OCI-LY7 (cell line): Measurements from ENCODE around the gene ITGB7. TPM values are rescaled to one million over a fixed set of nuclear protein-coding genes. Genes with fewer than 3 reads are reported as not detected.
"Not testable (repeated sequence)": the region's sequence is repeated elsewhere in the genome, so short reads cannot be mapped to it uniquely, and the experiment has no call there.

Experiments used
- BruUV-seq: library from RNA; stranded (reverse); fragments of 400-500 nt; replicated peaks from 2 replicates; lab custom pipeline; 2021; lab: Mats Ljungman, UMichigan
- CTCF ChIA-PET: fragments of 300-600 bp; sonication (Branson Sonifier 250); formaldehyde crosslinking; loops from one replicate; lab custom pipeline; 2022; ENCODE audit warnings: antibody characterized with exemption; ENCODE audit not compliant: unreplicated experiment; lab: Charles Lee
- POLR2A ChIA-PET: fragments of 300-600 bp; sonication (Branson Sonifier 250); formaldehyde crosslinking; loops from one replicate; lab custom pipeline; 2022; ENCODE audit warnings: antibody characterized with exemption; lab: Charles Lee
- DNase-seq: peaks from one replicate; pipeline ENCODE4 v3.0.0-alpha.2; 2015; ENCODE audit warnings: low spot score
- H2AFZ ChIP-seq: fragments of 200-600 bp; sonication (generic), shearing (Covaris generic); 2 replicates; pipeline ENCODE4 v1.6.1; 2014; ENCODE audit warnings: mild to moderate bottlenecking, antibody characterized with exemption, low read length, moderate library complexity
- H3K27ac ChIP-seq: fragments of 200-600 bp; sonication (generic); 2 replicates; pipeline ENCODE4 v1.5.1; 2014; ENCODE audit warnings: mixed run types, low read depth, mild to moderate bottlenecking, moderate library complexity, low read length, inconsistent platforms; ENCODE audit not compliant: poor library complexity, severe bottlenecking
- H3K36me3 ChIP-seq: fragments of 200-600 bp; sonication (generic); 2 replicates; pipeline ENCODE4 v1.6.1; 2014; ENCODE audit warnings: mild to moderate bottlenecking, antibody characterized with exemption, low read length, moderate library complexity, mixed read lengths; ENCODE audit not compliant: insufficient read depth
- H3K4me1 ChIP-seq: fragments of 200-600 bp; sonication (generic); 2 replicates; pipeline ENCODE4 v1.5.1; 2014; ENCODE audit warnings: mild to moderate bottlenecking, low read length; ENCODE audit not compliant: insufficient read depth, poor library complexity, severe bottlenecking
- H3K4me2 ChIP-seq: fragments of 200-600 bp; sonication (generic); 2 replicates; pipeline ENCODE4 v1.6.1; 2014; ENCODE audit warnings: mild to moderate bottlenecking, low read length
- H3K4me3 ChIP-seq: fragments of 200-600 bp; sonication (generic); 2 replicates; pipeline ENCODE4 v1.5.1; 2014; ENCODE audit warnings: mild to moderate bottlenecking, low read depth, low read length; ENCODE audit not compliant: poor library complexity, severe bottlenecking
- H3K79me2 ChIP-seq: fragments of 200-600 bp; sonication (generic); 2 replicates; pipeline ENCODE4 v1.6.1; 2016; ENCODE audit warnings: low read depth, mild to moderate bottlenecking, low read length, moderate library complexity, mixed read lengths; ENCODE audit not compliant: insufficient read depth
- H3K9me2 ChIP-seq: fragments of 200-600 bp; sonication (generic); 2 replicates; pipeline ENCODE4 v1.6.1; 2016; ENCODE audit warnings: mild to moderate bottlenecking, low read length, mixed read lengths; ENCODE audit not compliant: insufficient read depth
- H3K9me3 ChIP-seq: fragments of 200-600 bp; sonication (generic); 2 replicates; pipeline ENCODE4 v1.6.1; 2014; ENCODE audit warnings: mild to moderate bottlenecking, mixed run types, low read length, mixed read lengths
- H4K20me1 ChIP-seq: fragments of 200-600 bp; sonication (generic); 2 replicates; pipeline ENCODE4 v1.6.1; 2014; ENCODE audit warnings: mild to moderate bottlenecking, antibody characterized with exemption, low read length, moderate library complexity, mixed read lengths; ENCODE audit not compliant: insufficient read depth
- CTCF ChIP-seq: fragments of 200-600 bp; sonication (generic); conservative IDR thresholded peaks from 2 replicates; pipeline ENCODE4 v1.5.1; 2014; ENCODE audit warnings: mild to moderate bottlenecking, antibody characterized with exemption, low read length, moderate library complexity, mixed read lengths
- EZH2phosphoT487 ChIP-seq: fragments of 200-600 bp; sonication (generic); IDR thresholded peaks from 2 replicates; pipeline ENCODE4 v1.6.1; 2018; ENCODE audit warnings: low read depth, borderline replicate concordance, mild to moderate bottlenecking, mixed run types, antibody characterized with exemption, low read length, moderate library complexity, mixed read lengths
- intact Hi-C: fragments of 100-400 bp; cut with micrococcal nuclease; formaldehyde crosslinking; loops from one replicate; pipeline ENCODE4 v1.10.0; 2022; ENCODE audit not compliant: unreplicated experiment
- total RNA-seq, 2 experiments: library from RNA; depleted of rRNA in 1 of 2; stranded (reverse); fragments of >200 nt in 1 of 2; shearing (Covaris generic) in 1 of 2; gene quantifications; 2 replicates each; pipeline ENCODE4 v1.2.3, GENCODE V29; 2014 to 2022

The ITGB7 gene
- total RNA-seq, 2 experiments from 2014 or later = 51.7 to 207 TPM

GRCh38 chr12:53170215-53170614 lies 36.8 kb downstream of the ITGB7 start:
- no TSS peak for BruUV-seq
- CTCF ChIA-PET = no interaction called here
- POLR2A ChIA-PET = no interaction called here

GRCh38 chr12:53169644-53170043 lies 37.4 kb downstream of the ITGB7 start:
- H3K79me2 ChIP-seq = no peaks in the 10 kb centered on the region
- intact Hi-C loops = no loop called here
- no peaks in the 10 kb centered on the region for H3K4me1 ChIP-seq
- H3K4me2 ChIP-seq = no peak overlapping the region
- no peaks in the 10 kb centered on the region for H3K36me3 ChIP-seq
- no peaks in the 10 kb centered on the region for H4K20me1 ChIP-seq
- H3K4me3 ChIP-seq = no peak overlapping the region
- H3K9me2 ChIP-seq = no peaks in the 10 kb centered on the region
- POLR2A ChIA-PET = no interaction called here
- H2AFZ ChIP-seq = no peak overlapping the region
- no peak for TF ChIP-seq CTCF
- TF ChIP-seq EZH2phosphoT487 = no peak
- CTCF ChIA-PET = no interaction called here
- no peak for DNase-seq
- BruUV-seq = no TSS peak
- H3K27ac ChIP-seq = no peak overlapping the region
- no peaks in the 10 kb centered on the region for H3K9me3 ChIP-seq

More at GRCh38 chr12:53170215-53170614, 36.8 kb downstream of the ITGB7 start:
- Histone ChIP-seq H3K4me3 (no peak overlapping the region), H3K79me2 (no peaks in the 10 kb centered on the region), H3K4me2 (no peak overlapping the region), H3K27ac (no peak overlapping the region), H4K20me1 (no peaks in the 10 kb centered on the region), H3K9me3 (no peaks in the 10 kb centered on the region), H2AFZ (no peak overlapping the region), H3K9me2 (no peaks in the 10 kb centered on the region), H3K4me1 (no peaks in the 10 kb centered on the region), H3K36me3 (no peaks in the 10 kb centered on the region)
- DNase-seq = no peak
- intact Hi-C loops = no loop called here
- TF ChIP-seq CTCF (no peak), EZH2phosphoT487 (no peak)

- H3K27ac ChIP-seq = no peak overlapping the region
- no peak for DNase-seq
- H3K9me3 ChIP-seq = no peaks in the 10 kb centered on the region
- no peaks in the 10 kb centered on the region for H3K79me2 ChIP-seq
- POLR2A ChIA-PET = interaction anchor here (0.6 to 1.0 kb wide), 2 partner anchors 13 to 182 kb away, joined by 5 read pairs; no protein-coding TSS in a partner anchor
- H3K4me3 ChIP-seq = no peak overlapping the region
- TF ChIP-seq CTCF (no peak), EZH2phosphoT487 (no peak)
- H3K9me2 ChIP-seq = no peaks in the 10 kb centered on the region
- BruUV-seq = no TSS peak
- no peaks in the 10 kb centered on the region for H3K36me3 ChIP-seq
- no peaks in the 10 kb centered on the region for H4K20me1 ChIP-seq
- no peaks in the 10 kb centered on the region for H3K4me1 ChIP-seq
- CTCF ChIA-PET = no interaction called here
- intact Hi-C loops = no loop called here
- H2AFZ ChIP-seq = no peak overlapping the region
- no peak overlapping the region for H3K4me2 ChIP-seq
These were observed 40.2 kb downstream of the ITGB7 start for GRCh38 chr12:53166837-53167236.

GRCh38 chr12:53163008-53163407 lies 44.0 kb downstream of the ITGB7 start:
- H3K27ac ChIP-seq, H3K36me3 ChIP-seq, H3K9me2 ChIP-seq, CTCF ChIA-PET, BruUV-seq, H4K20me1 ChIP-seq, DNase-seq, H3K4me3 ChIP-seq, H2AFZ ChIP-seq, intact Hi-C loops, H3K79me2 ChIP-seq, H3K9me3 ChIP-seq, H3K4me2 ChIP-seq: not testable (repeated sequence)
- peaks cover 11% of the 10 kb centered on the region for H3K4me1 ChIP-seq
- POLR2A ChIA-PET = interaction anchor here (0.5 kb wide), 1 partner anchor 19 kb away, joined by 3 read pairs; no protein-coding TSS in a partner anchor
